Heart left ventricle (tissue), 16 donors: ENCODE measurements around the gene ACOXL. TPM values are rescaled to one million over a fixed set of nuclear protein-coding genes. Genes with fewer than 3 reads are reported as not detected.

ENCODE experiments used
- ATAC-seq, 4 donors: fragments of 200-7000 bp; cut with Tn5 transposase; one replicate each; pipeline ENCODE4 v1.9.1; 2020 to 2022; ENCODE audit warnings: moderate library complexity in 4 of 4, mild to moderate bottlenecking in 3 of 4, moderate number of reproducible peaks in 1 of 4
- DNase-seq, 5 donors: peaks; one replicate each; pipeline ENCODE4 v3.0.0-alpha.2; 2020
- H3K27ac ChIP-seq, 12 donors: fragments of 200-600 bp; sonication (generic) in 4 of 12; one replicate each; pipeline versions ENCODE4 v1.5.0 to v1.8.0; 2016 to 2022; ENCODE audit warnings: mild to moderate bottlenecking in 2 of 12
- H3K27me3 ChIP-seq, 9 donors: fragments of 200-600 bp; sonication (generic) in 2 of 9; one replicate each; pipeline versions ENCODE4 v1.5.1 to v1.8.0; 2016 to 2022; ENCODE audit warnings: mild to moderate bottlenecking in 3 of 9
- H3K36me3 ChIP-seq, 9 donors: fragments of 200-600 bp; sonication (generic) in 2 of 9; one replicate each; pipeline versions ENCODE4 v1.5.0 to v1.8.0; 2018 to 2022; ENCODE audit warnings: mild to moderate bottlenecking in 2 of 9
- H3K4me1 ChIP-seq, 12 donors: fragments of 200-600 bp; sonication (generic) in 4 of 12; one replicate each; pipeline versions ENCODE4 v1.5.0 to v1.8.0; 2016 to 2022; ENCODE audit warnings: mild to moderate bottlenecking in 3 of 12
- H3K4me3 ChIP-seq, 12 donors: fragments of 200-600 bp; sonication (generic) in 4 of 12; one replicate each; pipeline versions ENCODE4 v1.5.0 to v1.8.0; 2017 to 2022; ENCODE audit warnings: mild to moderate bottlenecking in 9 of 12, moderate library complexity in 4 of 12
- H3K9me3 ChIP-seq, 12 donors: fragments of 200-600 bp; sonication (generic) in 4 of 12; one replicate each; pipeline versions ENCODE4 v1.5.0 to v1.8.0; 2016 to 2022; ENCODE audit warnings: mild to moderate bottlenecking in 1 of 12
- POLR2A ChIP-seq, 2 donors: fragments of 450-650 bp; IDR thresholded peaks; one replicate each; pipeline ENCODE4 v1.6.1; 2017; ENCODE audit warnings: antibody characterized with exemption in 2 of 2, mild to moderate bottlenecking in 2 of 2, moderate library complexity in 2 of 2
- WGBS, 4 donors: extraction: QIAGEN DNeasy Blood & Tissue Kit in 2 of 4; methylation state at CpG; one replicate each; pipeline versions ENCODE4 v1.1.5 to v1.1.7; 2013 to 2018; 5-methylcytosine and 5-hydroxymethylcytosine counted together
- intact Hi-C, 10 donors: fragments of 100-400 bp; cut with DNase I; formaldehyde crosslinking; loops; one replicate each; pipeline versions ENCODE4 v1.11.1 to v1.14.2; 2022
- polyA plus RNA-seq, 2 donors: library from polyadenylated mRNA; stranded (reverse); fragments of 200-250 nt; gene quantifications; one replicate each; pipeline ENCODE4 v1.2.3, GENCODE V29; 2013
- total RNA-seq, 9 donors: library from RNA; depleted of rRNA in 2 of 9; stranded (reverse); fragments of >200 nt in 2 of 9; fragmentation: NEBNext Ultra II Directional in 3 of 9; extraction: Animal tissue kit (Norgen Biotek cat#: 25700) in 3 of 9; gene quantifications; one replicate each; pipeline versions ENCODE4 v1.1.0 to v1.2.4, GENCODE V29; 2016 to 2023
- TF ChIP-seq, protein P1 (sequence below), 12 donors: fragments of 200-600 bp; sonication (generic) in 4 of 12; IDR thresholded peaks; one replicate each; pipeline versions ENCODE4 v1.5.0 to v1.8.0; 2018 to 2022; ENCODE audit warnings: antibody characterized with exemption in 12 of 12, mild to moderate bottlenecking in 5 of 12
- donor health status: ischemic (EF 13 %, LVEDD 7.1; RV severe dilation, severe dysfunction).
- donor health status: healthy with polysubstance abuse.
- donor health status: DM: no; HTN: yes; CAD: no.
- donor health status: DM: no; HTN: no; CAD: no.
- donor health status: ischemic (EF 25% LVEDD 6.9; RV normal size, moderate dysfunction).
- donor health status: ischemic (EF 25% LVEDD 5.7; RV mildly dilated, moderate dysfunction).
- donor health status: healthy.
- donor health status: DM: yes; HTN: yes; CAD: no.
- donor health status: ischemic (EF 35%, LVEDD 5.7; RV mildly dilated, moderate dysfunction).
- donor health status: nonischemic (EF 11% LVEDD 7.7; RV severe dilation, severe dysfunction).
- donor health status: DM: yes; HTN: yes; CAD: no.
- donor health status: PGD.
- donor health status: ischemic (EF 29% LVEDD 5.4; RV normal size, mild dysfunction).
- donor health status: nonischemic (EF 23%, LVEDD 6.1; RV moderate dilation, normal function).

ACOXL gene
- total and polyA plus RNA-seq, 11 donors, result 0.25 TPM; not detected in 10

- DNase-seq (no peak), ATAC-seq (no peak)
- Histone ChIP-seq H3K4me3 (no peak overlapping the region), H3K27me3 (no peaks in the 10 kb centered on the region), H3K36me3 (no peaks in the 10 kb centered on the region), H3K27ac (no peak overlapping the region), H3K9me3 (peaks cover 0 to 18% (median 5%) of the 10 kb centered on the region in 12 donors), H3K4me1 (no peaks in the 10 kb centered on the region)
- intact Hi-C loops, result no loop called here
- TF ChIP-seq, protein P1, sequence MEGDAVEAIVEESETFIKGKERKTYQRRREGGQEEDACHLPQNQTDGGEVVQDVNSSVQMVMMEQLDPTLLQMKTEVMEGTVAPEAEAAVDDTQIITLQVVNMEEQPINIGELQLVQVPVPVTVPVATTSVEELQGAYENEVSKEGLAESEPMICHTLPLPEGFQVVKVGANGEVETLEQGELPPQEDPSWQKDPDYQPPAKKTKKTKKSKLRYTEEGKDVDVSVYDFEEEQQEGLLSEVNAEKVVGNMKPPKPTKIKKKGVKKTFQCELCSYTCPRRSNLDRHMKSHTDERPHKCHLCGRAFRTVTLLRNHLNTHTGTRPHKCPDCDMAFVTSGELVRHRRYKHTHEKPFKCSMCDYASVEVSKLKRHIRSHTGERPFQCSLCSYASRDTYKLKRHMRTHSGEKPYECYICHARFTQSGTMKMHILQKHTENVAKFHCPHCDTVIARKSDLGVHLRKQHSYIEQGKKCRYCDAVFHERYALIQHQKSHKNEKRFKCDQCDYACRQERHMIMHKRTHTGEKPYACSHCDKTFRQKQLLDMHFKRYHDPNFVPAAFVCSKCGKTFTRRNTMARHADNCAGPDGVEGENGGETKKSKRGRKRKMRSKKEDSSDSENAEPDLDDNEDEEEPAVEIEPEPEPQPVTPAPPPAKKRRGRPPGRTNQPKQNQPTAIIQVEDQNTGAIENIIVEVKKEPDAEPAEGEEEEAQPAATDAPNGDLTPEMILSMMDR (IDR thresholded peaks at IDR 0.05), result no peak
- TF ChIP-seq POLR2A (IDR thresholded peaks at IDR 0.05), result no peak
- WGBS, 4 donors, result 54 to 67% (median 60%) methylated on average over 2 of the region's 2 CpGs
Measured at GRCh38 chr2:110900191-110900590, 167.8 kb downstream of the ACOXL start.

GRCh38 chr2:110903548-110903947, 171.2 kb downstream of the ACOXL start:
- Histone ChIP-seq H3K27ac (no peak overlapping the region), H3K36me3 (no peaks in the 10 kb centered on the region), H3K27me3 (no peaks in the 10 kb centered on the region), H3K4me1 (no peaks in the 10 kb centered on the region), H3K9me3 (no peaks in the 10 kb centered on the region), H3K4me3 (no peak overlapping the region)
- intact Hi-C loops, result no loop called here
- 85 to 94% (median 92%) methylated on average over 2 to 3 of the region's 3 CpGs for WGBS, 4 donors
- ATAC-seq (peak in 1 of 4 donors; percentile 36), DNase-seq (peak in 1 of 5 donors; percentile 19)
- TF ChIP-seq, protein P1 (IDR thresholded peaks at IDR 0.05), result no peak
- no peak for TF ChIP-seq POLR2A (IDR thresholded peaks at IDR 0.05)

GRCh38 chr2:110904116-110904778, 171.9 kb downstream of the ACOXL start:
- Histone ChIP-seq H3K4me3 (no peak overlapping the region), H3K27ac (no peak overlapping the region), H3K36me3 (no peaks in the 10 kb centered on the region), H3K4me1 (no peaks in the 10 kb centered on the region), H3K27me3 (no peaks in the 10 kb centered on the region), H3K9me3 (no peaks in the 10 kb centered on the region)
- ATAC-seq (no peak), DNase-seq (no peak)
- TF ChIP-seq, protein P1 (IDR thresholded peaks at IDR 0.05), result no peak
- no peak for TF ChIP-seq POLR2A (IDR thresholded peaks at IDR 0.05)
- WGBS, 4 donors, result 76 to 83% (median 79%) methylated on average over 5 of the region's 5 CpGs
- intact Hi-C loops, result no loop called here

- intact Hi-C loops, result no loop called here
- Histone ChIP-seq H3K27ac (no peak overlapping the region), H3K27me3 (no peaks in the 10 kb centered on the region), H3K9me3 (no peaks in the 10 kb centered on the region), H3K4me3 (no peak overlapping the region), H3K36me3 (no peaks in the 10 kb centered on the region), H3K4me1 (no peaks in the 10 kb centered on the region)
- no peak for DNase-seq
- TF ChIP-seq, protein P1 (IDR thresholded peaks at IDR 0.05), result no peak
- no peak for TF ChIP-seq POLR2A (IDR thresholded peaks at IDR 0.05)
- 80 to 86% (median 81%) methylated on average over 3 of the region's 3 CpGs for WGBS, 4 donors
- ATAC-seq, result no peak
Measured at GRCh38 chr2:110904779-110905148, 172.4 kb downstream of the ACOXL start.
